WTC11 (cell line): ENCODE results near the gene MYO5B. TPM values are rescaled to one million over a fixed set of nuclear protein-coding genes. Genes with fewer than 3 reads are reported as not detected.

Source experiments
- ATAC-seq: fragments of 200-7000 bp; cut with Tn5 transposase; 2 replicates; pipeline ENCODE4 v1.10.0; 2021; ENCODE audit warnings: mild to moderate bottlenecking, moderate library complexity
- CTCF ChIA-PET: fragments of 300-600 bp; sonication (Branson Sonifier 250); formaldehyde crosslinking; loops from one replicate; lab custom pipeline; 2021; ENCODE audit warnings: antibody characterized with exemption; lab: Charles Lee
- POLR2A ChIA-PET: fragments of 350-600 bp; sonication (Branson Sonifier 250); formaldehyde crosslinking; loops from one replicate; lab custom pipeline; 2021; ENCODE audit warnings: antibody characterized with exemption; lab: Charles Lee
- DNase-seq: peaks from one replicate; pipeline ENCODE4 v3.0.0; 2021; ENCODE audit warnings: low spot score
- H3K27ac Mint-ChIP-seq: 2 replicates; pipeline ENCODE4 v1.8.0; 2021; ENCODE audit warnings: mixed read lengths
- H3K27me3 Mint-ChIP-seq: 2 replicates; pipeline ENCODE4 v1.8.0; 2021; ENCODE audit warnings: low read depth, mild to moderate bottlenecking, moderate library complexity, mixed read lengths
- H3K36me3 Mint-ChIP-seq: 2 replicates; pipeline ENCODE4 v1.8.0; 2021; ENCODE audit warnings: mixed read lengths
- H3K4me1 Mint-ChIP-seq: 2 replicates; pipeline ENCODE4 v1.8.0; 2022; ENCODE audit warnings: mixed read lengths
- H3K4me3 Mint-ChIP-seq: 2 replicates; pipeline ENCODE4 v1.8.0; 2021; ENCODE audit warnings: mild to moderate bottlenecking, moderate library complexity, mixed read lengths
- H3K9me3 Mint-ChIP-seq: 2 replicates; pipeline ENCODE4 v1.8.0; 2021; ENCODE audit warnings: mixed read lengths
- CDX4 ChIP-seq: fragments of 250-450 bp; sonication (Bioruptor Pico); IDR thresholded peaks from 2 replicates; pipeline ENCODE4 v1.9.0; 2021; ENCODE audit warnings: moderate library complexity, mild to moderate bottlenecking, inconsistent platforms, borderline replicate concordance
- ELF4 ChIP-seq: sonication (generic); formaldehyde crosslinking; IDR thresholded peaks from 2 replicates; pipeline ENCODE4 v1.8.1; 2022; ENCODE audit warnings: low read depth, mild to moderate bottlenecking, moderate library complexity, missing genetic modification reagents
- ESRRA ChIP-seq: sonication (generic); formaldehyde crosslinking; IDR thresholded peaks from 2 replicates; pipeline ENCODE4 v1.8.1; 2022; ENCODE audit warnings: mild to moderate bottlenecking, missing genetic modification reagents, borderline replicate concordance
- FOXJ3 ChIP-seq: sonication (generic); formaldehyde crosslinking; IDR thresholded peaks from 2 replicates; pipeline ENCODE4 v1.9.0; 2021; ENCODE audit warnings: missing genetic modification reagents, mild to moderate bottlenecking, borderline replicate concordance
- GABPB1 ChIP-seq: sonication (generic); formaldehyde crosslinking; IDR thresholded peaks from 2 replicates; pipeline ENCODE4 v1.8.1; 2023; ENCODE audit warnings: mild to moderate bottlenecking, missing genetic modification reagents
- MXD4 ChIP-seq: fragments of 250-450 bp; sonication (Bioruptor Pico); IDR thresholded peaks from 2 replicates; pipeline ENCODE4 v1.8.0; 2021; ENCODE audit warnings: mild to moderate bottlenecking, moderate library complexity, borderline replicate concordance
- NFE2L1 ChIP-seq: sonication (generic); formaldehyde crosslinking; IDR thresholded peaks from 2 replicates; pipeline ENCODE4 v1.8.1; 2023; ENCODE audit warnings: missing genetic modification reagents
- PRDM15 ChIP-seq: sonication (generic); formaldehyde crosslinking; IDR thresholded peaks from 2 replicates; pipeline ENCODE4 v1.8.0; 2022; ENCODE audit warnings: missing genetic modification reagents
- RELA ChIP-seq: sonication (generic); formaldehyde crosslinking; IDR thresholded peaks from 2 replicates; pipeline ENCODE4 v1.8.1; 2022; ENCODE audit warnings: missing genetic modification reagents, mild to moderate bottlenecking, borderline replicate concordance
- TEAD4 ChIP-seq: sonication (generic); formaldehyde crosslinking; IDR thresholded peaks from 2 replicates; pipeline ENCODE4 v1.8.0; 2022; ENCODE audit warnings: mild to moderate bottlenecking, missing genetic modification reagents
- ZNF121 ChIP-seq: sonication (generic); formaldehyde crosslinking; IDR thresholded peaks from 2 replicates; pipeline ENCODE4 v1.8.0; 2023; ENCODE audit warnings: missing genetic modification reagents
- ZNF138 ChIP-seq: sonication (generic); formaldehyde crosslinking; conservative IDR thresholded peaks from 2 replicates; pipeline ENCODE4 v1.8.1; 2022; ENCODE audit warnings: mild to moderate bottlenecking, moderate library complexity, missing genetic modification reagents
- ZNF396 ChIP-seq: fragments of 250-450 bp; sonication (Bioruptor Pico); IDR thresholded peaks from 2 replicates; pipeline ENCODE4 v1.8.0; 2021; ENCODE audit warnings: mild to moderate bottlenecking, moderate library complexity, borderline replicate concordance
- ZNF532 ChIP-seq: fragments of 250-450 bp; sonication (Bioruptor Pico); IDR thresholded peaks from 2 replicates; pipeline ENCODE4 v1.9.0; 2021; ENCODE audit warnings: mild to moderate bottlenecking, borderline replicate concordance
- total RNA-seq: library from RNA; stranded (reverse); gene quantifications from 3 replicates; pipeline ENCODE4 v1.2.3, GENCODE V29; 2021
- TF ChIP-seq, protein P1 (sequence below): fragments of 250-450 bp; sonication (Bioruptor Pico); IDR thresholded peaks from 2 replicates; pipeline ENCODE4 v1.9.0; 2021; ENCODE audit warnings: mild to moderate bottlenecking
- TF ChIP-seq, protein P2 (sequence below): sonication (generic); formaldehyde crosslinking; IDR thresholded peaks from 2 replicates; pipeline ENCODE4 v1.8.0; 2023; ENCODE audit warnings: mild to moderate bottlenecking, missing genetic modification reagents
- TF ChIP-seq, protein P3 (sequence below): sonication (generic); formaldehyde crosslinking; IDR thresholded peaks from 2 replicates; pipeline ENCODE4 v1.8.1; 2023; ENCODE audit warnings: mild to moderate bottlenecking, moderate library complexity, missing genetic modification reagents

Gene MYO5B
- total RNA-seq, 1 experiment from 2014 or later = 8.7 TPM

DNA sequence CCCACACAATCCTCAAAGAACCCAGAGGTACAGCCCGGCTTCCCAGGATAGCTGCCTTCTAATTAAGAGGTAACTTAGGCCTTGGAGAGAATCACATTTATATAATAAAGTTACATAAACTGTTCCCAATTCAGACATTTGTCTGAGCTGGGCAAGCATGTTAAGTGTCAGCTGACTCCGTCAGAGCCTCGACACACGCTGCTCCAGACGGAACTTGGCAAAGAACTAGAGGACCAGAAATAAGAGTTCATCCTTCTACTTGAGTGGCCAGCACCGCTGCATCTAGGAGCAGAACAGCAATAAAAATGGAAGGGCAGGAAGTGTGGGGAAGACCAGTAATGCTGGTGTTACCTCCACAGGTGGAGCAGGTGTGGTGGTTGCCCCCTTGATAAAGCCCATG lies 80.5 kb downstream of the MYO5B start (continued):
- TF ChIP-seq, protein P1, sequence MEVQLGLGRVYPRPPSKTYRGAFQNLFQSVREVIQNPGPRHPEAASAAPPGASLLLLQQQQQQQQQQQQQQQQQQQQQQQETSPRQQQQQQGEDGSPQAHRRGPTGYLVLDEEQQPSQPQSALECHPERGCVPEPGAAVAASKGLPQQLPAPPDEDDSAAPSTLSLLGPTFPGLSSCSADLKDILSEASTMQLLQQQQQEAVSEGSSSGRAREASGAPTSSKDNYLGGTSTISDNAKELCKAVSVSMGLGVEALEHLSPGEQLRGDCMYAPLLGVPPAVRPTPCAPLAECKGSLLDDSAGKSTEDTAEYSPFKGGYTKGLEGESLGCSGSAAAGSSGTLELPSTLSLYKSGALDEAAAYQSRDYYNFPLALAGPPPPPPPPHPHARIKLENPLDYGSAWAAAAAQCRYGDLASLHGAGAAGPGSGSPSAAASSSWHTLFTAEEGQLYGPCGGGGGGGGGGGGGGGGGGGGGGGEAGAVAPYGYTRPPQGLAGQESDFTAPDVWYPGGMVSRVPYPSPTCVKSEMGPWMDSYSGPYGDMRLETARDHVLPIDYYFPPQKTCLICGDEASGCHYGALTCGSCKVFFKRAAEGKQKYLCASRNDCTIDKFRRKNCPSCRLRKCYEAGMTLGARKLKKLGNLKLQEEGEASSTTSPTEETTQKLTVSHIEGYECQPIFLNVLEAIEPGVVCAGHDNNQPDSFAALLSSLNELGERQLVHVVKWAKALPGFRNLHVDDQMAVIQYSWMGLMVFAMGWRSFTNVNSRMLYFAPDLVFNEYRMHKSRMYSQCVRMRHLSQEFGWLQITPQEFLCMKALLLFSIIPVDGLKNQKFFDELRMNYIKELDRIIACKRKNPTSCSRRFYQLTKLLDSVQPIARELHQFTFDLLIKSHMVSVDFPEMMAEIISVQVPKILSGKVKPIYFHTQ = no peak
- no peak for TF ChIP-seq ZNF121 (CRISPR knock-in tag)
- no peak for TF ChIP-seq GABPB1

- CTCF ChIA-PET = no interaction called here
- H3K27ac Mint-ChIP-seq = no peak overlapping the region
- DNase-seq = no peak
- H3K9me3 Mint-ChIP-seq = no peaks in the 10 kb centered on the region
- no peak overlapping the region for H3K4me3 Mint-ChIP-seq
- POLR2A ChIA-PET = no interaction called here
- no peaks in the 10 kb centered on the region for H3K36me3 Mint-ChIP-seq
- no peak for ATAC-seq
- H3K4me1 Mint-ChIP-seq = peaks cover 6% of the 10 kb centered on the region
- no peaks in the 10 kb centered on the region; the same call in 1 of the 2 replicates for H3K27me3 Mint-ChIP-seq
- TF ChIP-seq ZNF396 (CRISPR knock-in tag) (no peak), CDX4 (CRISPR knock-in tag) (no peak), NFE2L1 (CRISPR knock-in tag) (no peak), RELA (CRISPR knock-in tag) (no peak), ELF4 (no peak), ZNF138 (CRISPR knock-in tag) (no peak), ESRRA (CRISPR knock-in tag) (no peak), ZNF532 (no peak), FOXJ3 (no peak), TEAD4 (CRISPR knock-in tag) (no peak), PRDM15 (CRISPR knock-in tag) (no peak), MXD4 (CRISPR knock-in tag) (no peak)
- TF ChIP-seq, protein P1 = no peak
- TF ChIP-seq, protein P2, sequence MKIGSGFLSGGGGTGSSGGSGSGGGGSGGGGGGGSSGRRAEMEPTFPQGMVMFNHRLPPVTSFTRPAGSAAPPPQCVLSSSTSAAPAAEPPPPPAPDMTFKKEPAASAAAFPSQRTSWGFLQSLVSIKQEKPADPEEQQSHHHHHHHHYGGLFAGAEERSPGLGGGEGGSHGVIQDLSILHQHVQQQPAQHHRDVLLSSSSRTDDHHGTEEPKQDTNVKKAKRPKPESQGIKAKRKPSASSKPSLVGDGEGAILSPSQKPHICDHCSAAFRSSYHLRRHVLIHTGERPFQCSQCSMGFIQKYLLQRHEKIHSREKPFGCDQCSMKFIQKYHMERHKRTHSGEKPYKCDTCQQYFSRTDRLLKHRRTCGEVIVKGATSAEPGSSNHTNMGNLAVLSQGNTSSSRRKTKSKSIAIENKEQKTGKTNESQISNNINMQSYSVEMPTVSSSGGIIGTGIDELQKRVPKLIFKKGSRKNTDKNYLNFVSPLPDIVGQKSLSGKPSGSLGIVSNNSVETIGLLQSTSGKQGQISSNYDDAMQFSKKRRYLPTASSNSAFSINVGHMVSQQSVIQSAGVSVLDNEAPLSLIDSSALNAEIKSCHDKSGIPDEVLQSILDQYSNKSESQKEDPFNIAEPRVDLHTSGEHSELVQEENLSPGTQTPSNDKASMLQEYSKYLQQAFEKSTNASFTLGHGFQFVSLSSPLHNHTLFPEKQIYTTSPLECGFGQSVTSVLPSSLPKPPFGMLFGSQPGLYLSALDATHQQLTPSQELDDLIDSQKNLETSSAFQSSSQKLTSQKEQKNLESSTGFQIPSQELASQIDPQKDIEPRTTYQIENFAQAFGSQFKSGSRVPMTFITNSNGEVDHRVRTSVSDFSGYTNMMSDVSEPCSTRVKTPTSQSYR = no peak
- TF ChIP-seq, protein P3, sequence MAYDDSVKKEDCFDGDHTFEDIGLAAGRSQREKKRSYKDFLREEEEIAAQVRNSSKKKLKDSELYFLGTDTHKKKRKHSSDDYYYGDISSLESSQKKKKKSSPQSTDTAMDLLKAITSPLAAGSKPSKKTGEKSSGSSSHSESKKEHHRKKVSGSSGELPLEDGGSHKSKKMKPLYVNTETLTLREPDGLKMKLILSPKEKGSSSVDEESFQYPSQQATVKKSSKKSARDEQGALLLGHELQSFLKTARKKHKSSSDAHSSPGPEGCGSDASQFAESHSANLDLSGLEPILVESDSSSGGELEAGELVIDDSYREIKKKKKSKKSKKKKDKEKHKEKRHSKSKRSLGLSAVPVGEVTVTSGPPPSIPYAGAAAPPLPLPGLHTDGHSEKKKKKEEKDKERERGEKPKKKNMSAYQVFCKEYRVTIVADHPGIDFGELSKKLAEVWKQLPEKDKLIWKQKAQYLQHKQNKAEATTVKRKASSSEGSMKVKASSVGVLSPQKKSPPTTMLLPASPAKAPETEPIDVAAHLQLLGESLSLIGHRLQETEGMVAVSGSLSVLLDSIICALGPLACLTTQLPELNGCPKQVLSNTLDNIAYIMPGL (CRISPR knock-in tag) = no peak
Measured at GRCh38 chr18:50113726-50114125, 81.2 kb downstream of the MYO5B start.
